Measurements from ENCODE around the gene PLEKHG2.

The PLEKHG2 gene

DNA sequence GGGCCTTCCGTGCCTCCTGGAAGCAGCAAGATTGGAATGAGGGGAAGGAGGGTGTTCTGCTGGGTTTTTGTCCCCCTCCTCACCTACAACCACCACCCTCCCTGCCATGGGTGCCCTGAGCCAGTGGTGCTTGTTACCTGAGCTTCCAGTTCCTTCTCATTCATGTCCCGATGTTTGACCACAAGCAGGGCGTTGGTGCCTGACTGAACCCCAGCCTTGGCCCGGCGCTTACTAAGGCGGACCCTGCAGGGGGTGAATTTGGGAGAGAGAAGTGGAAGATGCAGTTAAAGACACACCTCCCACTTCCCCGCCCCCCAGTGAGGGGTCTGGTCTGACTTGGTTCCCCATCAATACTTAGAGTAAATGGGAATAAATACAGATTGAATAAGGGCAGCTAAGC, 25.9 kb upstream of the PLEKHG2 start:
- no peak for DNase-seq (ENCODE audit: low read depth)
- no peak overlapping the region for H3K4me3 ChIP-seq (ENCODE audit: low read depth, low read length)
- TF ChIP-seq, protein P1, sequence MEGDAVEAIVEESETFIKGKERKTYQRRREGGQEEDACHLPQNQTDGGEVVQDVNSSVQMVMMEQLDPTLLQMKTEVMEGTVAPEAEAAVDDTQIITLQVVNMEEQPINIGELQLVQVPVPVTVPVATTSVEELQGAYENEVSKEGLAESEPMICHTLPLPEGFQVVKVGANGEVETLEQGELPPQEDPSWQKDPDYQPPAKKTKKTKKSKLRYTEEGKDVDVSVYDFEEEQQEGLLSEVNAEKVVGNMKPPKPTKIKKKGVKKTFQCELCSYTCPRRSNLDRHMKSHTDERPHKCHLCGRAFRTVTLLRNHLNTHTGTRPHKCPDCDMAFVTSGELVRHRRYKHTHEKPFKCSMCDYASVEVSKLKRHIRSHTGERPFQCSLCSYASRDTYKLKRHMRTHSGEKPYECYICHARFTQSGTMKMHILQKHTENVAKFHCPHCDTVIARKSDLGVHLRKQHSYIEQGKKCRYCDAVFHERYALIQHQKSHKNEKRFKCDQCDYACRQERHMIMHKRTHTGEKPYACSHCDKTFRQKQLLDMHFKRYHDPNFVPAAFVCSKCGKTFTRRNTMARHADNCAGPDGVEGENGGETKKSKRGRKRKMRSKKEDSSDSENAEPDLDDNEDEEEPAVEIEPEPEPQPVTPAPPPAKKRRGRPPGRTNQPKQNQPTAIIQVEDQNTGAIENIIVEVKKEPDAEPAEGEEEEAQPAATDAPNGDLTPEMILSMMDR (IDR thresholded peaks at IDR 0.05; ENCODE audit: control insufficient read depth, extremely low read depth, insufficient read depth), result no peak

DNA sequence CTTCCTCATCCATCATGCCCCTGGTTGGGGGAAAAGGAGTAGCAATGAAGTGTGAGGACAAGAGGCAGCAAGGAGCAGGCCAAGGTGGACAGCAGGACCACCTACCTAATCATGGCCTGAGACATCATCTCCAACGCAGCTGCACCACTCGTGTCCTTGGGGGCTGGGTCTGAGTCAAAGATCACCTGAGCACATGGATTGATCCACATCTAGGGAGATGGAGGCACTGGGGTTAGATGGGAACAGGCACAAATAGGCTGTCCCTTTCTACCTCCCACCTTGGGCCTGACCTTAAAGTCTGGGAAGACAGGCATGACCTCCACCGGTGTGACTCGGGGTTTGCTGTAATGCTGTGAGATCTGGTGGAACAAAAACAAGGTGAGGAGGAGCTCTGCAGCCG, 23.8 kb upstream of the PLEKHG2 start:
- TF ChIP-seq, protein P1 (IDR thresholded peaks at IDR 0.05; ENCODE audit: control insufficient read depth, extremely low read depth, insufficient read depth), result no peak
- no peak for DNase-seq (ENCODE audit: low read depth)
- no peak overlapping the region for H3K4me3 ChIP-seq (ENCODE audit: low read depth, low read length)

DNA sequence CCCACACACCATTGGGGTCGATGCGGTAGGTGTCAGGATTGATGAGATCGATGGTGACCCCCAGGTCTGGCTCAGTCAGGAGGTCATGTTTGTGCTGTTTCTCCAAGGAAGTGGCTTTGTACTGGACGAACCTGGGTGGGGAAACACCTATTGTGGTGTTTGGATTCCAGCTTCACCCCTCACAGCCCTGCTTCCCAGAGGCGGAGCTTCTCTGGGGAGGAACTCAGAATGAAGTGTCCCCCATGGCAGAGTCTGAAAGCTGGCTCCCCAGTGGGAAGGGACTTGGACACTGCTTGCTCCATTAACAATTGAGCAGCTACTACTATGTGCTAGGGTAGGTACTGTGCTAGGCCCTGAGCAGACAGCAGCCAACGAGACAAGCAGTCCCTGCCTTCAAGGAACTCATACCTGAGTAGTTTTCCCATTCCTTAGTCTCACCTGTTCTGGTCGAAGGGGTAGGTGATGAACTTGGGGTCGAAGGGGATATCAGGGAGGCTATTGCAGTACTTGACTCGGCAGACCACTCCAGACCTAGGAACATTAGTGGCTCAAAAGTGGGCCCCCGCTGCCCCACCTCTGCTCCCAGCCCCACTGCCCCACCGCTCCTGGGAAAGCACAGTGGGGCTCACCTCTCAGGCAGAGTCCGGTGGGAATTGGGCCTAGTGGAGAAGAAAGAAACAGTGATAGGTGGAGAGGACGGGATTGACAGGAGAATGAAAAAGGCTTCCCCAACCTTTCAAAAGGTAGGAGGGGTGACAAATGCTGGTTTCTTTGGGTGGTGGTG, 22.6 kb upstream of the PLEKHG2 start:
- no peak for DNase-seq (ENCODE audit: low read depth)
- peak overlapping the region; percentile 98 for H3K4me3 ChIP-seq (ENCODE audit: low read depth, low read length)
- TF ChIP-seq, protein P1 (IDR thresholded peaks at IDR 0.05; ENCODE audit: control insufficient read depth, extremely low read depth, insufficient read depth), result no peak

DNA sequence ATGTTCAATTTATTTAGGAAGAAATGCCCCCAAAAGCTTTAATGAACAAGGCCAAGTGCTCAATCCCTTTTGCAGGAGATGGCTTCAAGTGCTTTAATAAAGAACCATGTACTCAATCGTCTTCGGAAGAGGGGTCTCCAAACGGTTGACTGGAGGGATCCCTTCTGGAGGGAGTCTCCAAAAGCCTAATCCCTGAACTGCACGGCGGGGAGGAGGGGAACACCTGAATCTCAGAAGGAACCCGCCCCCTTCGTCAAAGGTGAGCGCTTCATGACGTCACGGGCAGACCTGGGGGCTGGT, 22.1 kb upstream of the PLEKHG2 start:
- DNase-seq (ENCODE audit: low read depth), result no peak
- peak overlapping the region; percentile 98 for H3K4me3 ChIP-seq (ENCODE audit: low read depth, low read length)
- TF ChIP-seq, protein P1 (IDR thresholded peaks at IDR 0.05; ENCODE audit: control insufficient read depth, extremely low read depth, insufficient read depth), result no peak

DNA sequence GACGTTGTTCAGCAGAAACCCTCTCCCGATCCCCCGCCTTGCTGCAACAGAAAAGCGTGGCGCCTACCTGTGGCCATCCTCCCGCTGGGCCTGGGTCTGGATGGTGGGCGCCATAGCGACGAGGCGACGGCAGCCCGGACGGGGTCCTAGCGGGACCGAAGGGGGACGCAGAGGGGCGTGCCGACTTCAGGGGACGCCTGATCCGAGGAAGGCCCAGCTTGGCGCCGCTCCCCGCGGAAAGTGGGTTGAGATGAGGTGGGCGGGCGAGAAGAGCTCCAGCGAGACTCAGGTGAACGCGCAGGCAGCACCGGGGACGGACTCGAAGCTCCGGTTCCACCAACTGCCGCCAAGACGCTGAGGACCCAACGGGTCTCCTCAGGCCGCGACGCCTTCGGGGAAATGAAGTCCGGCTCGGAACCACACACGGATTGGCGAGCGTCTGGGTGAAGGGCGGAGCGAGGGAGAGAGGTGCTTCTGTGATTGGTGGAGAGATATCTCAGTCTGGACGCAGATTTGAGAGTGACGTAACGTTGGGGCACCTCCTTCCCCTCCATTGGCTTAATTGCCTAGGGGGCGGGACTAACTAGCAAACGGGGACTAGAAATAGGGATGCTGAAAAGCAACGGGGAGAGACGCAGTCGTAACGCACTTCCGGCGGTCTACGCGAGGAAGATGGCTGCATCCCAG, 21.6 kb upstream of the PLEKHG2 start, which contains the start of the genes MED29 and PAF1:
Gene MED29 (plus strand): TSS at position 628 of the 687 bp plus-strand sequence. CDS start 45 bp downstream, at position 673.
Gene PAF1 (minus strand): TSS at position 356 of the 687 bp plus-strand sequence. CDS start 242 bp downstream, at position 114.
- DNase-seq (ENCODE audit: low read depth), result peak; percentile 99
- TF ChIP-seq, protein P1 (IDR thresholded peaks at IDR 0.05; ENCODE audit: control insufficient read depth, extremely low read depth, insufficient read depth), result 0 out of 2 replicates have a peak, but pooled peaks have one; percentile 19
- peak within 1 kb of the TSS; percentile 98 for H3K4me3 ChIP-seq (ENCODE audit: low read depth, low read length)

DNA sequence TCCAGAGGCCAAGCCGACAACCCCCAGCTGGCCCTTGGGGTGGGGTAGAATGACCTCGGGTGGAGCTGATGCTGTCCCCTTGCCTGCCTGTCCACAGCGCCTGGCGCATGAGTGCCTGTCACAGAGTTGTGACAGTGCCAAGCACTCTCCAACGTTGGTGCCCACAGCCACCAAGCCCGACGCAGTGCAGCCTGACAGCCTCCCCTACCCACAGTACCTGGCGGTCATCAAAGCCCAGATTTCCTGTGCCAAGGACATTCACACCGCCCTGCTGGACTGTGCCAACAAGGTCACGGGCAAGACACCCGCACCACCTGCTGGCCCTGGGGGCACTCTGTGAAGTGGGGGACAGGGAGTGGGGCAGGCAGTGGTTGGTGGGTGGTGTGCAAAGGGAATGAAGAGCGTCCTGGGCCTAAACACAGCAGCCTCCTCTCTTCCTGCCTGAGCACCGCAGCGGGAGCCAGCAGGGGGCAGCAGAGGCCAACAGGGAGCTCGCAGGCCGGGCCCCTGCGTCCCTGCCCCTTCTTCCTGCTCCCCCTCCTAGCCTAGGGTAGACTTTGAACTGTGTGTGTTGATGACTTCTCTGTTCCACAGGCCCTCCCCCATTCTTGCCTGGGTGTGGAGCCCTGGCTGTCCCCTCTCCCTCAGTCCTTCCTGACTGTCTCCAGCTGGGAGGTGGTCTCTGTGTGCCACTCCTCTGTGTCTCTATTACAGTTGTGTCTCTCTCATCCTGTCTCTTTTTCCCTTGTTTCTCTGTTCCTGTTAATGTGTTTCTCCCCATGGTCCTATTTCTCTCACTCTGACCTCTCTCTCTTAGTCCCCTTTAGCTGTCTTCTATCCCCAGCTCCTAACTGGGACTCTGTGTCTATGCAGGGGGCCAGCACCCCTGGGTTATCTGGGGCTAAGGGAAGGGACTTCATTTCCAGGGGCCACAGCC, 14.8 kb upstream of the PLEKHG2 start:
- TF ChIP-seq, protein P1 (IDR thresholded peaks at IDR 0.05; ENCODE audit: control insufficient read depth, extremely low read depth, insufficient read depth), result peak; percentile 90
- H3K4me3 ChIP-seq (ENCODE audit: low read depth, low read length), result no peak overlapping the region
- DNase-seq (ENCODE audit: low read depth), result no peak

Data from LNCaP clone FGC (cell line).